HG03045 (cell line): ENCODE results near the gene CD209.

Experiments
- ATAC-seq: cut with Tn5 transposase; IDR thresholded peaks from one replicate; pipeline ENCODE4 v1.9.1; 2021; ENCODE audit warnings: mild to moderate bottlenecking, moderate library complexity; ENCODE audit not compliant: unreplicated experiment

Gene CD209

GRCh38 chr19:7706188-7706954, 41.0 kb downstream of the CD209 start:
- ATAC-seq: no peak

- no peak for ATAC-seq
Measured at GRCh38 chr19:7705387-7706187, 41.7 kb downstream of the CD209 start.

- ATAC-seq: no peak
Measured at GRCh38 chr19:7704280-7705060, 42.9 kb downstream of the CD209 start.

GRCh38 chr19:7703332-7703731, 44.0 kb downstream of the CD209 start:
- ATAC-seq: no peak

GRCh38 chr19:7701654-7702457, 45.5 kb downstream of the CD209 start, which contains the start of gene FCER2:
FCER2 (minus strand) TSS chr19:7702131; CDS start chr19:7699760, 2,371 bp downstream.
- peak; percentile 52 for ATAC-seq

- ATAC-seq: no peak
Measured at GRCh38 chr19:7701049-7701653, 46.2 kb downstream of the CD209 start.

GRCh38 chr19:7699417-7700401, 47.6 kb downstream of the CD209 start:
- no peak for ATAC-seq

GRCh38 chr19:7699003-7699402, 48.3 kb downstream of the CD209 start:
- no peak for ATAC-seq

- no peak for ATAC-seq
Measured at GRCh38 chr19:7698583-7698982, 48.8 kb downstream of the CD209 start.

GRCh38 chr19:7697721-7698287, 49.5 kb downstream of the CD209 start:
- ATAC-seq: no peak

- no peak for ATAC-seq
Measured at GRCh38 chr19:7694499-7694898, 52.8 kb downstream of the CD209 start.

GRCh38 chr19:7692417-7693088, 54.8 kb downstream of the CD209 start:
- ATAC-seq: no peak

GRCh38 chr19:7691497-7691896, 55.8 kb downstream of the CD209 start:
- ATAC-seq: no peak

- no peak for ATAC-seq
Measured at GRCh38 chr19:7690779-7691258, 56.5 kb downstream of the CD209 start.
